Measurements from ENCODE around the gene HOXD3.
A peak's percentile ranks its signal among the peaks of the same experiment; 100 is the strongest.

The HOXD3 gene

DNA sequence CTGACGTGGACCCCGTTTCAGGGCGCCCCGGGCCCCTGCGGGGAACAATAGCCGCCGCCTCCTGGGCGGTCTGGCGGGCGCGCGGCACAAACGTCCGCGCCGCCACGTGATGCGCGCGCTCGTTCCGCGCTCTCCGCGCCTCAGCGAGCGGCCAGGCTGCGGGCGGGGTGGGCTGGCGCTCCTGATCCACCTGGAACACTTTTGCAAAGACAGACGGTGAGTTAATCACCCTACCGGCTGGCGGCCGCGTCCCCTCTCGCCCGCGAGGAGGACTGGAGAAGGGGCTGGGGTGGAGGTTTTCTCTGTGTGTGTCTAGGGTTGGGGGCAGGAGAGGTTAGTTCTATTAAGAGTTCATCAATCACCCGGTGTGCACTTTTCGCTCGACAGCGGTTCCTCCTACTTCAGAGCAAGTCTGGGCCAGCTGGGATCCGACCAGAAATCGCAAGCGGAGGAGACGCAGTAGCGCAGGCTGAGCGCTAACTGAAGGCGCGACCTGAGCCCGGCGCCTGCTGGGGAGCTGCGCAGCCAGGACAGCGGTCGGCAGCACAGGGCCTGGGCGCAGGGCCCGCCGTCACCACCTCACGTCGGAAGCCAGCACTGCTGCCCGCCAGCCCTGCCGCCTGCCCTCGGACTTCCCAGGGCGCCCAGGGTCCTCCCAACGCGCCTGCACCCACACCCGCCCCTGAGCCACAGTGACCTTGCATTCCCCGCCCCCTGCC is 21.1 kb downstream of the HOXD3 start:
- peak; percentile 70 for DNase-seq (ENCODE audit: low read depth)
- TF ChIP-seq, protein P1, sequence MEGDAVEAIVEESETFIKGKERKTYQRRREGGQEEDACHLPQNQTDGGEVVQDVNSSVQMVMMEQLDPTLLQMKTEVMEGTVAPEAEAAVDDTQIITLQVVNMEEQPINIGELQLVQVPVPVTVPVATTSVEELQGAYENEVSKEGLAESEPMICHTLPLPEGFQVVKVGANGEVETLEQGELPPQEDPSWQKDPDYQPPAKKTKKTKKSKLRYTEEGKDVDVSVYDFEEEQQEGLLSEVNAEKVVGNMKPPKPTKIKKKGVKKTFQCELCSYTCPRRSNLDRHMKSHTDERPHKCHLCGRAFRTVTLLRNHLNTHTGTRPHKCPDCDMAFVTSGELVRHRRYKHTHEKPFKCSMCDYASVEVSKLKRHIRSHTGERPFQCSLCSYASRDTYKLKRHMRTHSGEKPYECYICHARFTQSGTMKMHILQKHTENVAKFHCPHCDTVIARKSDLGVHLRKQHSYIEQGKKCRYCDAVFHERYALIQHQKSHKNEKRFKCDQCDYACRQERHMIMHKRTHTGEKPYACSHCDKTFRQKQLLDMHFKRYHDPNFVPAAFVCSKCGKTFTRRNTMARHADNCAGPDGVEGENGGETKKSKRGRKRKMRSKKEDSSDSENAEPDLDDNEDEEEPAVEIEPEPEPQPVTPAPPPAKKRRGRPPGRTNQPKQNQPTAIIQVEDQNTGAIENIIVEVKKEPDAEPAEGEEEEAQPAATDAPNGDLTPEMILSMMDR (IDR thresholded peaks at IDR 0.05; ENCODE audit: insufficient read depth, low read depth, low read length, missing control alignments): no peak
- no peak overlapping the region for H3K4me3 ChIP-seq (ENCODE audit: low read length)

GRCh38 chr2:176178757-176179295 is 21.7 kb downstream of the HOXD3 start:
- TF ChIP-seq, protein P1 (IDR thresholded peaks at IDR 0.05; ENCODE audit: insufficient read depth, low read depth, low read length, missing control alignments): no peak
- no peak for DNase-seq (ENCODE audit: low read depth)
- no peak overlapping the region for H3K4me3 ChIP-seq (ENCODE audit: low read length)

DNA sequence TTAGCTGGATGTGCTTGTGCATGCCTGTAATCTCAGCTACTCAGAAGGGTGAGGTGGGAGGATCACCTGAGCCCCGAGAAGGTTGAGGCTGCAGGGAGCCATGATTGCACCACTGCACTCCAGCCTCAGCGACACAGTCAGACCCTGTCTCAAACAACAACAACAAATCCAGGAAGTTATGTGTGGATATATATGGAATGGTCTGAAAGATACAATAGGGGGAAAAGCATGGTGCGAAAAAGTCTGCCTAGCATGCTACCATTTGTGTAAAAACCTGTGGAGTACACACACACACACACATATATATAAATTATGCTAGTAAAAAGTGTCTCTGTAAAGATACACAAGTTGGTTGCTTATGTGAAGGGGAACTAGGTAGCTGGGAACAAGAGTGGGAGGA is 24.4 kb downstream of the HOXD3 start:
- DNase-seq (ENCODE audit: low read depth): no peak
- TF ChIP-seq, protein P1 (IDR thresholded peaks at IDR 0.05; ENCODE audit: insufficient read depth, low read depth, low read length, missing control alignments): no peak
- no peak overlapping the region for H3K4me3 ChIP-seq (ENCODE audit: low read length)

- TF ChIP-seq, protein P1 (IDR thresholded peaks at IDR 0.05; ENCODE audit: insufficient read depth, low read depth, low read length, missing control alignments): no peak
- H3K4me3 ChIP-seq (ENCODE audit: low read length): no peak overlapping the region
Measured at GRCh38 chr2:176182671-176183070, 25.6 kb downstream of the HOXD3 start.

GRCh38 chr2:176184749-176185148 is 27.6 kb downstream of the HOXD3 start:
- no peak overlapping the region for H3K4me3 ChIP-seq (ENCODE audit: low read length)
- TF ChIP-seq, protein P1 (IDR thresholded peaks at IDR 0.05; ENCODE audit: insufficient read depth, low read depth, low read length, missing control alignments): no peak
- DNase-seq (ENCODE audit: low read depth): no peak

More at GRCh38 chr2:176182671-176183070, 25.6 kb downstream of the HOXD3 start:
- DNase-seq (ENCODE audit: low read depth): no peak

DNA sequence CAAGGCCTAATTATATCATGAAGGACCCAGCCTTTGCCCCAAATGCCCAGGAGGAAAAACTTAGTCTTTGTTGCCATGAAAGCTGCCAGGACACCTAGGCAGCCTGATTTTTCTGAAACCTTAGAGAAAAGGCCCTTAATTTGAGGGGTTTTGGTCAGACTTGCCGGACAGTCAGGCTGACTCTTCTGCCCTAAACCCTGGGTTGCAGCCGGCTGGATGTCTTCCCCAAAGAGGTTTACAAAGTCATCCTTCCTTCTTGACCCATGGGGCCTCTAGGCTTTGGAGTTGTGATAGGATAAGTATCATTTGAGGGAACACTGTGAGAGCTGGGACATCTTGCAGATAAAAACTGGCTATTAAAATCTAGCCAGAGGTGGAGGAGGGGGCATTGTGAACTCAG is 28.9 kb downstream of the HOXD3 start:
- no peak for DNase-seq (ENCODE audit: low read depth)
- TF ChIP-seq, protein P1 (IDR thresholded peaks at IDR 0.05; ENCODE audit: insufficient read depth, low read depth, low read length, missing control alignments): no peak
- H3K4me3 ChIP-seq (ENCODE audit: low read length): no peak overlapping the region
